ENCODE measurements around the gene RHBDD2.

GRCh38 chr7:75830978-75831377, 47.9 kb upstream of the RHBDD2 start:
- TF ChIP-seq POLR2A (IDR thresholded peaks at IDR 0.05) (no peak), CTCF (IDR thresholded peaks at IDR 0.05 in 4 of 5, conservative IDR thresholded peaks at IDR 0.05 in 1 of 5) (no peak)

Data from gastrocnemius medialis (tissue), 4 donors.